ENCODE results near the gene HK1. TPM values are rescaled to one million over a fixed set of nuclear protein-coding genes. Genes with fewer than 3 reads are reported as not detected.
A peak's percentile ranks its signal among the peaks of the same experiment; 100 is the strongest.

Gene HK1
- total RNA-seq, 1 experiment from 2014 or later, result 219 TPM

GRCh38 chr10:69323622-69324021 lies 45.3 kb downstream of the HK1 start:
- H3K27me3 Mint-ChIP-seq (ENCODE audit: low read depth), result no peaks in the 10 kb centered on the region
- no peak for ATAC-seq
- H3K9me3 Mint-ChIP-seq, result no peaks in the 10 kb centered on the region
- TF ChIP-seq GABPB1 (CRISPR knock-in tag; IDR thresholded peaks at IDR 0.05) (no peak), ERG (CRISPR knock-in tag; IDR thresholded peaks at IDR 0.05) (no peak), NR3C1 (CRISPR knock-in tag; conservative IDR thresholded peaks at IDR 0.05; ENCODE audit: low read depth) (no peak), CTCF (IDR thresholded peaks at IDR 0.05) (no peak), NR2C2 (CRISPR knock-in tag; IDR thresholded peaks at IDR 0.05) (no peak), NFE2L1 (CRISPR knock-in tag; IDR thresholded peaks at IDR 0.05) (no peak), ZNF512 (CRISPR knock-in tag; IDR thresholded peaks at IDR 0.05; ENCODE audit: borderline replicate concordance) (no peak), SOX15 (CRISPR knock-in tag; IDR thresholded peaks at IDR 0.05) (no peak), FOXP1 (CRISPR knock-in tag; IDR thresholded peaks at IDR 0.05; ENCODE audit: borderline replicate concordance) (no peak), TEAD4 (CRISPR knock-in tag; IDR thresholded peaks at IDR 0.05) (no peak), ZNF416 (CRISPR knock-in tag; IDR thresholded peaks at IDR 0.05) (no peak), E2F4 (CRISPR knock-in tag; IDR thresholded peaks at IDR 0.05; ENCODE audit: borderline replicate concordance, low read depth) (no peak), MLX (CRISPR knock-in tag; IDR thresholded peaks at IDR 0.05) (no peak), CREB1 (CRISPR knock-in tag; IDR thresholded peaks at IDR 0.05) (no peak), ZNF263 (CRISPR knock-in tag; IDR thresholded peaks at IDR 0.05; ENCODE audit: low read depth) (no peak), ATF6 (CRISPR knock-in tag; IDR thresholded peaks at IDR 0.05) (no peak)
- H3K27ac Mint-ChIP-seq, result peak overlapping the region; percentile 87
- H3K4me3 Mint-ChIP-seq, result no peak overlapping the region
- H3K36me3 Mint-ChIP-seq, result peaks cover 7% of the 10 kb centered on the region; the same call in 1 of the 2 replicates
- CTCF ChIA-PET, result interaction anchor here (0.6 to 2.8 kb wide), 4 partner anchors 10 to 89 kb away, joined by 3 to 11 read pairs (median 6); no protein-coding TSS in a partner anchor
- POLR2A ChIA-PET, result interaction anchor here (1.0 kb wide), 1 partner anchor 66 kb away, joined by 3 read pairs; no protein-coding TSS in a partner anchor
- DNase-seq (ENCODE audit: low spot score), result no peak
- peaks cover 88% of the 10 kb centered on the region for H3K4me1 Mint-ChIP-seq

- Mint-ChIP-seq H3K27me3 (ENCODE audit: low read depth) (no peaks in the 10 kb centered on the region), H3K27ac (peak overlapping the region; percentile 61), H3K9me3 (no peaks in the 10 kb centered on the region), H3K4me1 (peaks cover 95% of the 10 kb centered on the region), H3K36me3 (peaks cover 7% of the 10 kb centered on the region; the same call in 1 of the 2 replicates), H3K4me3 (no peak overlapping the region)
- TF ChIP-seq GRHL2 (CRISPR knock-in tag; IDR thresholded peaks at IDR 0.05; ENCODE audit: insufficient replicate concordance, severe bottlenecking), result no peak
- TF ChIP-seq ZNF416 (CRISPR knock-in tag; IDR thresholded peaks at IDR 0.05), result no peak
- TF ChIP-seq ATF3 (CRISPR knock-in tag; conservative IDR thresholded peaks at IDR 0.05), result no peak
- TF ChIP-seq ARID4B (CRISPR knock-in tag; IDR thresholded peaks at IDR 0.05; ENCODE audit: borderline replicate concordance), result no peak
- TF ChIP-seq SMAD3 (CRISPR knock-in tag; IDR thresholded peaks at IDR 0.05; ENCODE audit: borderline replicate concordance), result no peak
- POLR2A ChIA-PET, result interaction anchor here (1.0 kb wide), 1 partner anchor 65 kb away, joined by 3 read pairs; no protein-coding TSS in a partner anchor
- CTCF ChIA-PET, result interaction anchor here (0.6 to 2.8 kb wide), 7 partner anchors 9 to 320 kb away, joined by 3 to 11 read pairs (median 4); no protein-coding TSS in a partner anchor
- DNase-seq (ENCODE audit: low spot score), result no peak
- ATAC-seq, result no peak
Measured at GRCh38 chr10:69324583-69324982, 46.3 kb downstream of the HK1 start.
